ENCODE data around the gene SH3BP5L. TPM values are rescaled to one million over a fixed set of nuclear protein-coding genes. Genes with fewer than 3 reads are reported as not detected.

Gene SH3BP5L
- total and polyA plus RNA-seq, 2 of the 13 experiments (the other 11 are each of a cell fraction or from before 2014, with no cell fraction given): 10.3 to 14.9 TPM

DNA sequence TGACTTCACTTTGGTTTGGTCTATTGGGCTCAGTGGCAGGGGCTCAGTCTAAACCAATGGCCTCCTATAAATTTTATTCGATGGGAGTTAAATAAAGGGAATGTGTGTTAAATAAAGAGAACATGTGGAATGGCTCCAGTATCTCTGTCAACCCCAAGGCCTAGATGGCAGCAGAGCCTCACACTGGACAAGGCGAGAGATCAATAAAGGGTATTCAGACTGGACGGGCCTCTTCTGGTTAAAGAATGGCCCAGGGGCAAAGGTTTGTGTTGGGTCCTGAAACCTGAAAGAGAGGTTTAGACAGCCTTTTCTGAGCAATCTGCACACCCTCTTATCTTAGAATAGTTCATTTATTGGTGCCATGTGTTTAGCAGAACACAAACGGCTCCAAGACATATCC, 34.7 kb downstream of the SH3BP5L start (continued):
- TF ChIP-seq, protein P1, sequence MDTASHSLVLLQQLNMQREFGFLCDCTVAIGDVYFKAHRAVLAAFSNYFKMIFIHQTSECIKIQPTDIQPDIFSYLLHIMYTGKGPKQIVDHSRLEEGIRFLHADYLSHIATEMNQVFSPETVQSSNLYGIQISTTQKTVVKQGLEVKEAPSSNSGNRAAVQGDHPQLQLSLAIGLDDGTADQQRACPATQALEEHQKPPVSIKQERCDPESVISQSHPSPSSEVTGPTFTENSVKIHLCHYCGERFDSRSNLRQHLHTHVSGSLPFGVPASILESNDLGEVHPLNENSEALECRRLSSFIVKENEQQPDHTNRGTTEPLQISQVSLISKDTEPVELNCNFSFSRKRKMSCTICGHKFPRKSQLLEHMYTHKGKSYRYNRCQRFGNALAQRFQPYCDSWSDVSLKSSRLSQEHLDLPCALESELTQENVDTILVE (CRISPR knock-in tag; IDR thresholded peaks at IDR 0.05): no peak
- TF ChIP-seq, protein P2, sequence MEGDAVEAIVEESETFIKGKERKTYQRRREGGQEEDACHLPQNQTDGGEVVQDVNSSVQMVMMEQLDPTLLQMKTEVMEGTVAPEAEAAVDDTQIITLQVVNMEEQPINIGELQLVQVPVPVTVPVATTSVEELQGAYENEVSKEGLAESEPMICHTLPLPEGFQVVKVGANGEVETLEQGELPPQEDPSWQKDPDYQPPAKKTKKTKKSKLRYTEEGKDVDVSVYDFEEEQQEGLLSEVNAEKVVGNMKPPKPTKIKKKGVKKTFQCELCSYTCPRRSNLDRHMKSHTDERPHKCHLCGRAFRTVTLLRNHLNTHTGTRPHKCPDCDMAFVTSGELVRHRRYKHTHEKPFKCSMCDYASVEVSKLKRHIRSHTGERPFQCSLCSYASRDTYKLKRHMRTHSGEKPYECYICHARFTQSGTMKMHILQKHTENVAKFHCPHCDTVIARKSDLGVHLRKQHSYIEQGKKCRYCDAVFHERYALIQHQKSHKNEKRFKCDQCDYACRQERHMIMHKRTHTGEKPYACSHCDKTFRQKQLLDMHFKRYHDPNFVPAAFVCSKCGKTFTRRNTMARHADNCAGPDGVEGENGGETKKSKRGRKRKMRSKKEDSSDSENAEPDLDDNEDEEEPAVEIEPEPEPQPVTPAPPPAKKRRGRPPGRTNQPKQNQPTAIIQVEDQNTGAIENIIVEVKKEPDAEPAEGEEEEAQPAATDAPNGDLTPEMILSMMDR (CRISPR knock-in tag; IDR thresholded peaks at IDR 0.05): peak; percentile 63
- TF ChIP-seq, protein P3, sequence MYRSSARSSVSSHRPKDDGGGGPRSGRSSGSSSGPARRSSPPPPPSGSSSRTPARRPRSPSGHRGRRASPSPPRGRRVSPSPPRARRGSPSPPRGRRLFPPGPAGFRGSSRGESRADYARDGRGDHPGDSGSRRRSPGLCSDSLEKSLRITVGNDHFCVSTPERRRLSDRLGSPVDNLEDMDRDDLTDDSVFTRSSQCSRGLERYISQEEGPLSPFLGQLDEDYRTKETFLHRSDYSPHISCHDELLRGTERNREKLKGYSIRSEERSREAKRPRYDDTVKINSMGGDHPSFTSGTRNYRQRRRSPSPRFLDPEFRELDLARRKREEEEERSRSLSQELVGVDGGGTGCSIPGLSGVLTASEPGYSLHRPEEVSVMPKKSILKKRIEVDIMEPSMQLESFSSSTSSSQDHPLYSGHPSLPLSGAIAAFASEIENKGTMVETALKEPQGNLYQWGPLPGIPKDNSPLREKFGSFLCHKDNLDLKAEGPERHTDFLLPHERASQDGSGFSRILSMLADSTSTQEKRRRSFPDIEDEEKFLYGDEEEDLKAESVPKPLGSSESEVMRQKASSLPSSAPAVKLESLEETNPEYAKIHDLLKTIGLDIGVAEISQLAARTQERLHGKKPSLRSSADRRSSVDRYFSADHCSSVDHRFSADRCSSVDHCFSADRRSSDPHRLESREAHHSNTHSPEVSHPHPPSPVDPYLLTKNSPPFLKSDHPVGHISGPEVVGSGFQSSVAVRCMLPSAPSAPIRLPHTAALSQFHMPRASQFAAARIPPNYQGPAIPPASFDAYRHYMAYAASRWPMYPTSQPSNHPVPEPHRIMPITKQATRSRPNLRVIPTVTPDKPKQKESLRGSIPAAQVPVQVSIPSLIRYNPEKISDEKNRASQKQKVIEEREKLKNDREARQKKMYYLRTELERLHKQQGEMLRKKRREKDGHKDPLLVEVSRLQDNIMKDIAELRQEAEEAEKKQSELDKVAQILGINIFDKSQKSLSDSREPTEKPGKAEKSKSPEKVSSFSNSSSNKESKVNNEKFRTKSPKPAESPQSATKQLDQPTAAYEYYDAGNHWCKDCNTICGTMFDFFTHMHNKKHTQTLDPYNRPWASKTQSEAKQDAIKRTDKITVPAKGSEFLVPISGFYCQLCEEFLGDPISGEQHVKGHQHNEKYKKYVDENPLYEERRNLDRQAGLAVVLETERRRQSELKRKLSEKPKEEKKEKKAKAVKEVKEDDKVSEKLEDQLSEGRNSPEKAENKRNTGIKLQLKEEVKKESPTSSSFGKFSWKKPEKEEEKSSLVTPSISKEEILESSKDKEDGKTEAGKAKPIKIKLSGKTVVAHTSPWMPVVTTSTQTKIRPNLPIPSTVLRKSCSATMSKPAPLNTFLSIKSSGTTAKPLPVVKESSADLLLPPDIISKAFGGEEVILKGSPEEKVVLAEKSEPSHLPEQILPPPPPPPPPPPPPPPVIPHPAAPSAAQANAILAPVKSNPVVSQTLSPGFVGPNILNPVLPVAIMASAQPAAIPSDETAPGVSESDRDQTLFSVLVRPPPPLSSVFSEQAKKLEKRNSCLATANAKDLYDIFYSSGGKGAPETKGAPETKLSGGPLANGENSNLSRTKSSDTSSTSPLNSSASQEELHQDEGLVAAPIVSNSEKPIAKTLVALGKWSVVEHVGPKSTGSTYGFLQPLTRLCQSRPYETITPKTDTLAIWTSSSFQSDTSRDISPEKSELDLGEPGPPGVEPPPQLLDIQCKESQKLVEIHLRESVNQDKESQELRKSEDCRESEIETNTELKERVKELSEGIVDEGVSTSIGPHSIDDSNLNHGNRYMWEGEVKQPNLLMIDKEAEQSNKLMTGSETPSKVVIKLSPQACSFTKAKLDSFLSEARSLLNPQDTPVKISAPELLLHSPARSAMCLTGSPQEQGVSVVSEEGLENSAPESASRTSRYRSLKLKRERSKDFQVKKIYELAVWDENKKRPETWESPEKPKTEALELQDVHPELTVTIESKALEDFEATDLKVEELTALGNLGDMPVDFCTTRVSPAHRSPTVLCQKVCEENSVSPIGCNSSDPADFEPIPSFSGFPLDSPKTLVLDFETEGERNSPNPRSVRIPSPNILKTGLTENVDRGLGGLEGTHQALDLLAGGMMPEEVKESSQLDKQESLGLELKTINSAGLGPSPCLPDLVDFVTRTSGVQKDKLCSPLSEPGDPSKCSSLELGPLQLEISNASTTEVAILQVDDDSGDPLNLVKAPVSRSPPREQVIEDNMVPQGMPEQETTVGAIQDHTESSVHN (CRISPR knock-in tag; IDR thresholded peaks at IDR 0.05): no peak
- TF ChIP-seq, protein P4, sequence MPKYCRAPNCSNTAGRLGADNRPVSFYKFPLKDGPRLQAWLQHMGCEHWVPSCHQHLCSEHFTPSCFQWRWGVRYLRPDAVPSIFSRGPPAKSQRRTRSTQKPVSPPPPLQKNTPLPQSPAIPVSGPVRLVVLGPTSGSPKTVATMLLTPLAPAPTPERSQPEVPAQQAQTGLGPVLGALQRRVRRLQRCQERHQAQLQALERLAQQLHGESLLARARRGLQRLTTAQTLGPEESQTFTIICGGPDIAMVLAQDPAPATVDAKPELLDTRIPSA (CRISPR knock-in tag; IDR thresholded peaks at IDR 0.05; ENCODE audit: borderline replicate concordance): no peak
